GM19468 (cell line): ENCODE data around the gene DPEP1.
"Not testable (repeated sequence)": the region's sequence is repeated elsewhere in the genome, so short reads cannot be mapped to it uniquely, and the experiment has no call there.

Experiments used
- ATAC-seq: cut with Tn5 transposase; IDR thresholded peaks from one replicate; pipeline ENCODE4 v1.9.1; 2021; ENCODE audit warnings: mild to moderate bottlenecking, moderate library complexity, moderate number of reproducible peaks; ENCODE audit not compliant: unreplicated experiment; ENCODE audit errors: extremely low read depth

The DPEP1 gene

GRCh38 chr16:89613231-89613953, at the start of gene DPEP1:
TSS of gene DPEP1 (plus strand) at chr16:89613642. CDS start at chr16:89630411, 16,769 bp downstream.
- ATAC-seq: no peak

GRCh38 chr16:89564476-89565255, 48.8 kb upstream of the DPEP1 start:
- no peak for ATAC-seq

- no peak for ATAC-seq
Observed at GRCh38 chr16:89565256-89565505, 48.3 kb upstream of the DPEP1 start.

GRCh38 chr16:89565506-89566372, 47.7 kb upstream of the DPEP1 start:
- no peak for ATAC-seq

- ATAC-seq: no peak
Observed at GRCh38 chr16:89567656-89568594, 45.5 kb upstream of the DPEP1 start.

- no peak for ATAC-seq
Observed at GRCh38 chr16:89569506-89570341, 43.7 kb upstream of the DPEP1 start.

GRCh38 chr16:89570342-89570923, 43.0 kb upstream of the DPEP1 start:
- no peak for ATAC-seq

GRCh38 chr16:89570983-89571598, 42.4 kb upstream of the DPEP1 start:
- ATAC-seq: not testable (repeated sequence)

GRCh38 chr16:89571636-89572035, 41.8 kb upstream of the DPEP1 start:
- ATAC-seq: no peak

GRCh38 chr16:89572073-89572484, 41.4 kb upstream of the DPEP1 start:
- no peak for ATAC-seq

GRCh38 chr16:89572485-89573205, 40.8 kb upstream of the DPEP1 start:
- ATAC-seq: no peak

- no peak for ATAC-seq
Observed at GRCh38 chr16:89573826-89574680, 39.4 kb upstream of the DPEP1 start.

- ATAC-seq: no peak
Observed at GRCh38 chr16:89574681-89575246, 38.7 kb upstream of the DPEP1 start.

- no peak for ATAC-seq
Observed at GRCh38 chr16:89575247-89576152, 37.9 kb upstream of the DPEP1 start, which contains the start of gene CPNE7. TSS of gene CPNE7 (plus strand) at chr16:89575758. CDS start at chr16:89575898, 140 bp downstream.
